Caco-2 (cell line): ENCODE results near the gene CCNL2. TPM values are rescaled to one million over a fixed set of nuclear protein-coding genes. Genes with fewer than 3 reads are reported as not detected.

Experiments
- BruUV-seq: library from RNA; stranded (reverse); fragments of 400-500 nt; replicated peaks from 2 replicates; lab custom pipeline; 2021; lab: Mats Ljungman, UMichigan
- CTCF ChIA-PET: fragments of 300-600 bp; sonication (Branson Sonifier 250); formaldehyde crosslinking; loops from one replicate; lab custom pipeline; 2022; ENCODE audit warnings: antibody characterized with exemption; lab: Charles Lee
- POLR2A ChIA-PET: fragments of 300-600 bp; sonication (Branson Sonifier 250); formaldehyde crosslinking; loops from one replicate; lab custom pipeline; 2022; ENCODE audit warnings: antibody characterized with exemption; lab: Charles Lee
- DNase-seq, 2 experiments: peaks; one replicate each; pipeline versions ENCODE4 v3.0.0 to v3.0.0-alpha.2; 2020 to 2022
- H3K27me3 ChIP-seq: replicated peaks from 2 replicates; pipeline ENCODE4 v1.6.0; 2011; ENCODE audit warnings: low read length; ENCODE audit not compliant: control insufficient read depth, insufficient read depth
- H3K36me3 ChIP-seq: 2 replicates; pipeline ENCODE4 v1.5.1; 2011; ENCODE audit warnings: low read length; ENCODE audit not compliant: control insufficient read depth, insufficient read depth
- H3K4me1 ChIP-seq: fragments of 250-450 bp; sonication (Bioruptor Pico); 2 replicates; pipeline ENCODE4 v1.5.1; 2020; ENCODE audit warnings: mild to moderate bottlenecking
- H3K4me3 ChIP-seq: 2 replicates; pipeline ENCODE4 v1.5.1; 2011; ENCODE audit warnings: low read depth, mild to moderate bottlenecking, control low read depth, low read length
- H3K9me3 ChIP-seq: fragments of 250-450 bp; sonication (Bioruptor Pico); 2 replicates; pipeline ENCODE4 v1.5.1; 2020; ENCODE audit warnings: mild to moderate bottlenecking, moderate library complexity
- H3K27ac Mint-ChIP-seq: one replicate; pipeline ENCODE4 v1.8.0; 2022; ENCODE audit warnings: mixed read lengths; ENCODE audit not compliant: unreplicated experiment
- H3K27me3 Mint-ChIP-seq: one replicate; pipeline ENCODE4 v1.8.0; 2022; ENCODE audit warnings: mixed read lengths; ENCODE audit not compliant: insufficient read depth, unreplicated experiment
- H3K36me3 Mint-ChIP-seq: one replicate; pipeline ENCODE4 v1.8.0; 2022; ENCODE audit warnings: mild to moderate bottlenecking, mixed read lengths; ENCODE audit not compliant: insufficient read depth, unreplicated experiment
- H3K4me1 Mint-ChIP-seq: one replicate; pipeline ENCODE4 v1.8.0; 2022; ENCODE audit warnings: low read depth, mixed read lengths; ENCODE audit not compliant: unreplicated experiment
- H3K4me3 Mint-ChIP-seq: one replicate; pipeline ENCODE4 v1.8.0; 2022; ENCODE audit warnings: mild to moderate bottlenecking, moderate library complexity, mixed read lengths; ENCODE audit not compliant: unreplicated experiment
- H3K9me3 Mint-ChIP-seq: one replicate; pipeline ENCODE4 v1.8.0; 2022; ENCODE audit warnings: mixed read lengths; ENCODE audit not compliant: unreplicated experiment
- CTCF ChIP-seq, 2 experiments: fragments of 200-600 bp in 1 of 2; IDR thresholded peaks; 1 replicate in 1 of 2; 2 replicates in 1 of 2; pipeline versions ENCODE4 v1.5.1 to v1.8.0; 2011 to 2022; ENCODE audit warnings: antibody characterized with exemption in 1 of 2, control low read depth in 1 of 2, inconsistent platforms in 1 of 2, low read depth in 1 of 2, low read length in 1 of 2, mild to moderate bottlenecking in 1 of 2, moderate library complexity in 1 of 2; ENCODE audit not compliant: insufficient read depth in 1 of 2, severe bottlenecking in 1 of 2, unreplicated experiment in 1 of 2
- intact Hi-C: fragments of 100-400 bp; cut with micrococcal nuclease; formaldehyde crosslinking; loops from one replicate; pipeline ENCODE4 v1.10.0; 2022; ENCODE audit not compliant: unreplicated experiment
- total RNA-seq: library from RNA; stranded (reverse); gene quantifications from 2 replicates; pipeline ENCODE4 v1.2.3, GENCODE V29; 2022

The CCNL2 gene
- total RNA-seq, 1 experiment from 2014 or later, result 147 TPM

- H3K4me1 Mint-ChIP-seq, result no peaks in the 10 kb centered on the region
- Histone ChIP-seq H3K36me3 (no peaks in the 10 kb centered on the region; the same call in none of the 2 replicates), H3K4me3 (no peak overlapping the region), H3K9me3 (no peaks in the 10 kb centered on the region), H3K4me1 (peaks cover 14% of the 10 kb centered on the region), H3K27me3 (no peaks in the 10 kb centered on the region)
- ChIA-PET POLR2A (no interaction called here), CTCF (no interaction called here)
- no peaks in the 10 kb centered on the region for H3K9me3 Mint-ChIP-seq
- BruUV-seq, result no TSS peak
- H3K4me3 Mint-ChIP-seq, result no peak overlapping the region
- no peak for DNase-seq
- no peaks in the 10 kb centered on the region for H3K27me3 Mint-ChIP-seq
- no peak for TF ChIP-seq CTCF (IDR thresholded peaks at IDR 0.05; ENCODE audit: insufficient read depth in 1 of 2, low read depth in 1 of 2, low read length in 1 of 2, severe bottlenecking in 1 of 2, unreplicated experiment in 1 of 2)
- H3K36me3 Mint-ChIP-seq, result peaks cover 19% of the 10 kb centered on the region
- H3K27ac Mint-ChIP-seq, result no peak overlapping the region
- intact Hi-C loops, result loop anchor here (10.0 kb wide), 1 partner anchor 159 kb away; no protein-coding TSS in a partner anchor
Measured at GRCh38 chr1:1345384-1345783, 53.8 kb downstream of the CCNL2 start.

GRCh38 chr1:1344655-1345361 is 54.3 kb downstream of the CCNL2 start:
- intact Hi-C loops, result loop anchor here (10.0 kb wide), 1 partner anchor 160 kb away; no protein-coding TSS in a partner anchor
- H3K27me3 ChIP-seq, result no peaks in the 10 kb centered on the region
- H3K4me1 ChIP-seq, result peaks cover 14% of the 10 kb centered on the region
- no peak overlapping the region for H3K4me3 ChIP-seq
- no peak overlapping the region for H3K4me3 Mint-ChIP-seq
- H3K9me3 Mint-ChIP-seq, result no peaks in the 10 kb centered on the region
- POLR2A ChIA-PET, result no interaction called here
- H3K27me3 Mint-ChIP-seq, result no peaks in the 10 kb centered on the region
- no peaks in the 10 kb centered on the region for H3K9me3 ChIP-seq
- BruUV-seq, result no TSS peak
- CTCF ChIA-PET, result no interaction called here
- no peak overlapping the region for H3K27ac Mint-ChIP-seq
- H3K36me3 ChIP-seq, result no peaks in the 10 kb centered on the region; the same call in none of the 2 replicates
- H3K36me3 Mint-ChIP-seq, result peaks cover 25% of the 10 kb centered on the region
- peak in 1 of 2 experiments; percentile 29 for TF ChIP-seq CTCF (IDR thresholded peaks at IDR 0.05; ENCODE audit: insufficient read depth in 1 of 2, low read depth in 1 of 2, low read length in 1 of 2, severe bottlenecking in 1 of 2, unreplicated experiment in 1 of 2)
- DNase-seq, result no peak
- H3K4me1 Mint-ChIP-seq, result no peaks in the 10 kb centered on the region

GRCh38 chr1:1343811-1344421 is 55.2 kb downstream of the CCNL2 start:
- ChIA-PET POLR2A (no interaction called here), CTCF (no interaction called here)
- H3K9me3 ChIP-seq, result no peaks in the 10 kb centered on the region
- intact Hi-C loops, result loop anchor here (10.0 kb wide), 1 partner anchor 161 kb away; no protein-coding TSS in a partner anchor
- Mint-ChIP-seq H3K4me3 (no peak overlapping the region), H3K4me1 (no peaks in the 10 kb centered on the region), H3K27me3 (no peaks in the 10 kb centered on the region), H3K9me3 (no peaks in the 10 kb centered on the region), H3K36me3 (peaks cover 27% of the 10 kb centered on the region), H3K27ac (no peak overlapping the region)
- H3K27me3 ChIP-seq, result no peaks in the 10 kb centered on the region
- no peak for DNase-seq
- peaks cover 14% of the 10 kb centered on the region for H3K4me1 ChIP-seq
- TF ChIP-seq CTCF (IDR thresholded peaks at IDR 0.05; ENCODE audit: insufficient read depth in 1 of 2, low read depth in 1 of 2, low read length in 1 of 2, severe bottlenecking in 1 of 2, unreplicated experiment in 1 of 2), result no peak
- H3K36me3 ChIP-seq, result no peaks in the 10 kb centered on the region; the same call in none of the 2 replicates
- H3K4me3 ChIP-seq, result no peak overlapping the region
- no TSS peak for BruUV-seq
